Activated CD8-positive, alpha-beta T cell treated with anti-CD3 and anti-CD28 coated beads, Interleukin-2, amount 10 ng/mL, durations not matched to agents 7 days and 5 days (primary cell): ENCODE results near the gene TMEM115. TPM values are rescaled to one million over a fixed set of nuclear protein-coding genes. Genes with fewer than 3 reads are reported as not detected.
A peak's percentile ranks its signal among the peaks of the same experiment; 100 is the strongest.
"Not testable (repeated sequence)": the region's sequence is repeated elsewhere in the genome, so short reads cannot be mapped to it uniquely, and the experiment has no call there.

Experiments used
- ATAC-seq: fragments of 150-1000 bp; cut with Tn5 transposase; one replicate; pipeline ENCODE4 v1.10.0; 2021; ENCODE audit warnings: moderate library complexity
- CTCF ChIA-PET: fragments of 350-600 bp; sonication (Branson Sonifier 250); formaldehyde crosslinking; loops from one replicate; lab custom pipeline; 2021; ENCODE audit warnings: antibody characterized with exemption; lab: Charles Lee
- POLR2A ChIA-PET: fragments of 350-600 bp; sonication (Branson Sonifier 250); formaldehyde crosslinking; loops from one replicate; lab custom pipeline; 2021; ENCODE audit warnings: antibody characterized with exemption; lab: Charles Lee
- DNase-seq: peaks from one replicate; pipeline ENCODE4 v3.0.0-alpha.2; 2020
- H3K27ac Mint-ChIP-seq: one replicate; pipeline ENCODE4 v1.8.0; 2021; ENCODE audit warnings: mild to moderate bottlenecking, mixed read lengths
- H3K27me3 Mint-ChIP-seq: one replicate; pipeline ENCODE4 v1.8.0; 2021; ENCODE audit warnings: low read depth, mixed read lengths
- H3K36me3 Mint-ChIP-seq: one replicate; pipeline ENCODE4 v1.8.0; 2021; ENCODE audit warnings: low read depth, mixed read lengths
- H3K4me1 Mint-ChIP-seq: one replicate; pipeline ENCODE4 v1.8.0; 2021; ENCODE audit warnings: low read depth, mixed read lengths
- H3K4me3 Mint-ChIP-seq: one replicate; pipeline ENCODE4 v1.8.0; 2021; ENCODE audit warnings: mild to moderate bottlenecking, mixed read lengths
- H3K9me3 Mint-ChIP-seq: one replicate; pipeline ENCODE4 v1.8.0; 2022; ENCODE audit warnings: mixed read lengths; ENCODE audit not compliant: insufficient read depth
- total RNA-seq, 2 experiments: library from RNA; stranded (reverse); gene quantifications; one replicate each; pipeline ENCODE4 v1.2.3, GENCODE V29; 2021

Gene TMEM115
- total RNA-seq, 2 experiments from 2014 or later, result 18.0 to 18.9 TPM

DNA sequence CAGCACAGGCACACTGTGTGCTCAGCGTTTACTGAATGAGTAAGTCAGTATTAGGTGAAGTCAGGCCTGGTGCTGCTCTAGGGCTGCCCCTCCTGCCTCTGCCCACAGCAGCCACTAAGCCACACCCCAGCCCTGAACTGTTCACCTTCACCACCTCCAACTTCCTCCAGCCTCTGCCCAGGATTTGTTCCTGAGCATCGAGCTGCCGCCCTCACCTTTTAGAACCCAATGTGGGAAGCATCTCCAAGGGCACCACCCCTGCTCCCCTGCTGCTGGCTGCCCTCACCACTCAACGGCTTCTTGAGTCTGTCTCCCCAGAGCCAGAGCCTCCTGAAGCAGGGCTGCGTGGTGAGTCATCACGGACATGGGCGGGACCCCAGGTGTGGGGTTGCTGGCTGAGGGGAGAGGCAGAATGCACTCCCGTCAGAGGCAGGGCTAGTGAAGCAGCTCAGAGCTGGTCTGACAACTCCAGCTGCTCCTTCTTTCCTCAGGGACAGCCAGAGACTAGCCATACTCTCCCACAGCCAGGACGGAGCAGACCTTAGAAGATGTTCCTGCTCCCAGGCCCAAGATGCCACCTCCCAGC lies 42.6 kb downstream of the TMEM115 start:
- Mint-ChIP-seq H3K4me3 (peak overlapping the region; percentile 59), H3K27me3 (no peaks in the 10 kb centered on the region), H3K36me3 (peaks cover 8% of the 10 kb centered on the region), H3K4me1 (peaks cover 33% of the 10 kb centered on the region), H3K9me3 (no peaks in the 10 kb centered on the region), H3K27ac (peak overlapping the region; percentile 88)
- DNase-seq (peak; percentile 80), ATAC-seq (peak; percentile 63)
- POLR2A ChIA-PET, result interaction anchor here (1.0 to 3.3 kb wide), 3 partner anchors 11 to 21 kb away, joined by 4 to 13 read pairs (median 12); partner anchors contain the start of genes HYAL3, NAA80 and TUSC2
- CTCF ChIA-PET, result interaction anchor here (1.4 kb wide), 1 partner anchor 28 kb away, joined by 3 read pairs; no protein-coding TSS in a partner anchor

DNA sequence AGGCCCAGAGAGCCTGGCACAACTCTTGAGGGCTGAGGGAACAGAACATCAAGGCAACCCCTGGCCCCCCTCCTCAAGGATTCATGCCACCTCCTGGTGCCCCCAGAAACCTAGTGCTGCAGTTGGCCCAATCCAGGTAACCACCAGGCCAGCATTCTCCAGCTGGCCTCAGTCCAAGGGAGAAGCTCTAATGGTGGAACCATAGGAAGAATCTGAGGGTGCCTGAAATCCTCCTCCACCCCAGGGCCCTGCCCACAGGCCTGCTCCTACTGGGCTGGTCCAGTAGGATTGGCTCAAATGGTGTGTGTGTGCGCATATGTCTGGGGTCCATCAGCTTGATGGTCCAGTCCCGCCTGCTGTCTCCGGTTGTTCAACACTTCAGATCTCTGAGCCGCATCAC lies 44.5 kb downstream of the TMEM115 start:
- Mint-ChIP-seq H3K4me1 (peaks cover 24% of the 10 kb centered on the region), H3K36me3 (peaks cover 9% of the 10 kb centered on the region), H3K9me3 (no peaks in the 10 kb centered on the region), H3K27me3 (no peaks in the 10 kb centered on the region), H3K4me3 (no peak overlapping the region), H3K27ac (no peak overlapping the region)
- DNase-seq (no peak), ATAC-seq (no peak)
- CTCF ChIA-PET, result interaction anchor here (1.1 to 2.0 kb wide), 4 partner anchors 9 to 120 kb away, joined by 3 to 9 read pairs (median 6); partner anchors contain the start of genes HYAL3 and NAA80
- POLR2A ChIA-PET, result interaction anchor here (0.9 to 1.8 kb wide), 2 partner anchors 17 to 23 kb away, joined by 3 to 4 read pairs; no protein-coding TSS in a partner anchor

DNA sequence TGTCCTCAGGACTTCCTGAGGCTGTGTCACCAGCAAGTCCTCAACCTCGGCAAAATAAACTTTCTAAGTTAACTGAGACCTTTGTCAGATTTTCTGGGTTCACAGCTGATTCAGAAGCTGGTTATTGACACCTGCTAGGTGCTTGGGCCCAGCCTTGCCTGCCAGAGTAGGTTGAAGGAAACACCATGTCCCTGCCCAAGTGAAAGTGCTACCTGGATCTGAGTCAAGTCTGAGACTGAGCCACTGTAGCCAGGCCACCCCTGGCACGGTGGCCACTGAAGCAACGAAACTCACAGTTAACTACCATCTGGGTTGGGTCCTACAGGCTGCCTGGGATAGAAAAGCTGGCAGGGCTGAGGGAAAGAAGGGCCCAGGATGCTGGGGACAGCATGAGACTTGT lies 45.0 kb downstream of the TMEM115 start:
- POLR2A ChIA-PET, result interaction anchor here (1.8 kb wide), 1 partner anchor 16 kb away, joined by 4 read pairs; no protein-coding TSS in a partner anchor
- CTCF ChIA-PET, result interaction anchor here (2.0 kb wide), 1 partner anchor 10 kb away, joined by 7 read pairs; no protein-coding TSS in a partner anchor
- H3K4me1 Mint-ChIP-seq, result peaks cover 24% of the 10 kb centered on the region
- no peak overlapping the region for H3K4me3 Mint-ChIP-seq
- DNase-seq, result no peak
- H3K9me3 Mint-ChIP-seq, result no peaks in the 10 kb centered on the region
- ATAC-seq, result no peak
- H3K27ac Mint-ChIP-seq, result no peak overlapping the region
- peaks cover 7% of the 10 kb centered on the region for H3K36me3 Mint-ChIP-seq
- H3K27me3 Mint-ChIP-seq, result no peaks in the 10 kb centered on the region

DNA sequence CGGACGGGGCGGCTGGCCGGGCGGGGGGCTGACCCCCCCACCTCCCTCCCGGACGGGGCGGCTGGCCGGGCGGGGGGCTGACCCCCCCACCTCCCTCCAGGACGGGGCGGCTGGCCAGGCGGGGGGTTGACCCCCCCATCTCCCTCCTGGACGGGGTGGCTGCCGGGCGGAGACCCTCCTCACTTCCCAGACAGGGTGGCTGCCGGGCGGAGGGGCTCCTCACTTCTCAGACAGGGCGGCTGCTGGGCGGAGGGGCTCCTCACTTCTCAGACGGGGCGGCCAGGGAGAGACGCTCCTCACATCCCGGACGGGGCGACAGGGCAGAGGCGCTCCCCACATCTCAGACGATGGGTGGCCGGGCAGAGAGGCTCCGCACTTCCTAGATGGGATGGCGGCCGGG lies 47.3 kb downstream of the TMEM115 start:
- CTCF ChIA-PET, H3K27ac Mint-ChIP-seq, H3K36me3 Mint-ChIP-seq, H3K9me3 Mint-ChIP-seq, DNase-seq, POLR2A ChIA-PET, H3K27me3 Mint-ChIP-seq, ATAC-seq, H3K4me3 Mint-ChIP-seq: not testable (repeated sequence)
- H3K4me1 Mint-ChIP-seq, result peaks cover 16% of the 10 kb centered on the region

Other genes with a start within 250 kb of the TMEM115 start
- gene SEMA3F, start 204.2 kb downstream of the TMEM115 start, total RNA-seq, result not detected
- not detected for gene GNAT1, start 167.9 kb downstream of the TMEM115 start, total RNA-seq
- not detected for gene SLC38A3, start 154.2 kb downstream of the TMEM115 start, total RNA-seq
- 100 to 1,000 TPM; 515 to 531 TPM for gene GNAI2, start 123.3 kb downstream of the TMEM115 start, total RNA-seq
- gene SEMA3B, start 90.4 kb downstream of the TMEM115 start, total RNA-seq, result under 1 TPM; 0.52 to 0.84 TPM
- gene LSMEM2, start 80.4 kb downstream of the TMEM115 start, total RNA-seq, result not detected
- 10 to 100 TPM; 81.3 to 85.1 TPM for gene IFRD2, start 67.1 kb downstream of the TMEM115 start, total RNA-seq
- 10 to 100 TPM in 1 of 2 experiments, 1 to 10 TPM in 1; 9.7 to 12.7 TPM for gene HYAL3, start 60.1 kb downstream of the TMEM115 start, total RNA-seq
- 10 to 100 TPM; 26.8 to 28.5 TPM for gene NAA80, start 60.1 kb downstream of the TMEM115 start, total RNA-seq
- gene HYAL1, start 55.9 kb downstream of the TMEM115 start, total RNA-seq, result under 1 TPM in 1 of 2 experiments, not detected in 1; 0.16 TPM
- gene HYAL2, start 36.8 kb downstream of the TMEM115 start, total RNA-seq, result 1 to 10 TPM; 6.5 to 6.8 TPM
- 10 to 100 TPM; 18.5 to 20.8 TPM for gene TUSC2, start 31.3 kb downstream of the TMEM115 start, total RNA-seq
- gene RASSF1, start 18.7 kb downstream of the TMEM115 start, total RNA-seq, result 100 to 1,000 TPM; 172 to 174 TPM
- 1 to 10 TPM; 5.0 to 5.1 TPM for gene ZMYND10, start 13.8 kb downstream of the TMEM115 start, total RNA-seq
- gene NPRL2, start 8.7 kb downstream of the TMEM115 start, total RNA-seq, result 10 to 100 TPM; 59.8 to 60.3 TPM
- gene CYB561D2, start 8.7 kb downstream of the TMEM115 start, total RNA-seq, result 10 to 100 TPM; 42.5 to 43.6 TPM
- gene CACNA2D2, start 144.1 kb upstream of the TMEM115 start, total RNA-seq, result under 1 TPM; 0.78 to 0.95 TPM
- gene C3orf18, start 208.2 kb upstream of the TMEM115 start, total RNA-seq, result 10 to 100 TPM; 58.5 to 61.6 TPM
- 10 to 100 TPM; 83.3 to 86.0 TPM for gene HEMK1, start 210.0 kb upstream of the TMEM115 start, total RNA-seq